Activated B cell treated with CpG ODN at 0.5 μM for 24 hours (primary cell): ENCODE results near the gene FRYL. TPM values are rescaled to one million over a fixed set of nuclear protein-coding genes. Genes with fewer than 3 reads are reported as not detected.

Source experiments
- ATAC-seq: fragments of 200-7000 bp; cut with Tn5 transposase; one replicate; pipeline ENCODE4 v1.10.0; 2021; ENCODE audit warnings: low read depth, mild to moderate bottlenecking, moderate library complexity
- CTCF ChIA-PET: fragments of 350-600 bp; sonication (Branson Sonifier 250); formaldehyde crosslinking; loops from one replicate; lab custom pipeline; 2021; ENCODE audit warnings: antibody characterized with exemption; lab: Charles Lee
- POLR2A ChIA-PET: fragments of 350-600 bp; sonication (Branson Sonifier 250); formaldehyde crosslinking; loops from one replicate; lab custom pipeline; 2021; ENCODE audit warnings: antibody characterized with exemption; lab: Charles Lee
- DNase-seq: peaks from one replicate; pipeline ENCODE4 v3.0.0; 2022
- H3K27ac Mint-ChIP-seq: one replicate; pipeline ENCODE4 v1.8.0; 2020; ENCODE audit warnings: mixed read lengths
- H3K27me3 Mint-ChIP-seq: one replicate; pipeline ENCODE4 v1.8.0; 2021; ENCODE audit warnings: mixed read lengths
- H3K36me3 Mint-ChIP-seq: one replicate; pipeline ENCODE4 v1.8.0; 2021; ENCODE audit warnings: low read depth, mixed read lengths
- H3K4me1 Mint-ChIP-seq: one replicate; pipeline ENCODE4 v1.8.0; 2021; ENCODE audit warnings: mixed read lengths
- H3K4me3 Mint-ChIP-seq: one replicate; pipeline ENCODE4 v1.8.0; 2020; ENCODE audit warnings: mild to moderate bottlenecking, mixed read lengths
- H3K9me3 Mint-ChIP-seq: one replicate; pipeline ENCODE4 v1.8.0; 2020; ENCODE audit warnings: mixed read lengths
- intact Hi-C: fragments of 100-400 bp; cut with micrococcal nuclease; formaldehyde crosslinking; loops from one replicate; pipeline ENCODE4 v1.15.1; 2024
- total RNA-seq: library from RNA; stranded (reverse); gene quantifications from 2 replicates; pipeline ENCODE4 v1.2.3, GENCODE V29; 2022
- TF ChIP-seq, protein P1 (sequence below): fragments of 200-600 bp; IDR thresholded peaks from one replicate; pipeline ENCODE4 v1.8.0; 2022; ENCODE audit warnings: antibody characterized with exemption, mild to moderate bottlenecking

Gene FRYL
- total RNA-seq, 1 donor from 2014 or later: 91.5 TPM

DNA sequence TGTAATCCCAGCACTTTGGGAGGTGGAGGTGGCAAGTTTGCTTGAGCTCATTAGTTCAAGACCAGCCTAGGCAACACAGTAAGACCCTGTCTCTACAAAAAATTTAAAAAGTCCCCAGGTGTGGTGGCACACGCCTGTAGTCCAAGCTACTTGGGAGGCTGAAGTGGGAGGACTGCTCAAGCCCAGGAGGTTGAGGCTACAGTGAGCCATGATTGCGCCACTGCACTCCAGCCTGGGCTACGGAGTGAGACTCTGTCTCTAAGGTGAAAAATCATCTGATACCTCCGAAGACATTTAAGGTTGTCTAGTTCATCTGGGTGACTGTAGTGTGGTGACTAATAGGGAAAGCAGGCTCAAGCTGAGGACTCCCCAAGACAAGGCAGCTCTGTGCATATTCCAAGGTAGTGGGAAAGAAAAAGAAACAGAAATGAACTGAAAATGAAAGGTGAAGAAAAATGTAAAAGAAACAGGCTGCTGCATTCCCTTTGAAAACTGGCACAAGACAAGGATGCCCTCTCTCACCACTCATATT lies 23.3 kb downstream of the FRYL start:
- Mint-ChIP-seq H3K4me3 (no peak overlapping the region), H3K27ac (no peak overlapping the region), H3K36me3 (peaks cover 12% of the 10 kb centered on the region), H3K4me1 (peaks cover 58% of the 10 kb centered on the region), H3K27me3 (no peaks in the 10 kb centered on the region), H3K9me3 (no peaks in the 10 kb centered on the region)
- ChIA-PET POLR2A (no interaction called here), CTCF (no interaction called here)
- ATAC-seq: no peak
- TF ChIP-seq, protein P1, sequence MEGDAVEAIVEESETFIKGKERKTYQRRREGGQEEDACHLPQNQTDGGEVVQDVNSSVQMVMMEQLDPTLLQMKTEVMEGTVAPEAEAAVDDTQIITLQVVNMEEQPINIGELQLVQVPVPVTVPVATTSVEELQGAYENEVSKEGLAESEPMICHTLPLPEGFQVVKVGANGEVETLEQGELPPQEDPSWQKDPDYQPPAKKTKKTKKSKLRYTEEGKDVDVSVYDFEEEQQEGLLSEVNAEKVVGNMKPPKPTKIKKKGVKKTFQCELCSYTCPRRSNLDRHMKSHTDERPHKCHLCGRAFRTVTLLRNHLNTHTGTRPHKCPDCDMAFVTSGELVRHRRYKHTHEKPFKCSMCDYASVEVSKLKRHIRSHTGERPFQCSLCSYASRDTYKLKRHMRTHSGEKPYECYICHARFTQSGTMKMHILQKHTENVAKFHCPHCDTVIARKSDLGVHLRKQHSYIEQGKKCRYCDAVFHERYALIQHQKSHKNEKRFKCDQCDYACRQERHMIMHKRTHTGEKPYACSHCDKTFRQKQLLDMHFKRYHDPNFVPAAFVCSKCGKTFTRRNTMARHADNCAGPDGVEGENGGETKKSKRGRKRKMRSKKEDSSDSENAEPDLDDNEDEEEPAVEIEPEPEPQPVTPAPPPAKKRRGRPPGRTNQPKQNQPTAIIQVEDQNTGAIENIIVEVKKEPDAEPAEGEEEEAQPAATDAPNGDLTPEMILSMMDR: no peak
- no peak for DNase-seq
- intact Hi-C loops: no loop called here

DNA sequence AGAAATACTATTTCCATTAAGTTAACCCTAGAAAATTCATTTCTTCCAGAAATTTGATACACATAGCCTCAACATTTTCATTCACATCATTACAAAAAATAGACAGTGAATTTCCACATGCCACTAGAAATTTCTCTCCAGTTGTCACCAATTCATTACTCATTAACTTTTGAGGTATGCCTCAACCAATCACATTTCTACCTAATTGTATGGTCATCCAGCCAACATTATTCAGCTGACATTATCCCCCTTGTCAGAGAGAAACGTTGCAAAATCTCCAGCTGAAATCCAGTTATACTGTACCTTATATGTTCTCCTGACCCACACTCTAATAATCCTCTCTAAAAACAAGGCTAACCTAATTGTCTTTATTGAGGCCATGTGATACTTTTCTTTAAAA lies 24.8 kb downstream of the FRYL start:
- POLR2A ChIA-PET: no interaction called here

DNA sequence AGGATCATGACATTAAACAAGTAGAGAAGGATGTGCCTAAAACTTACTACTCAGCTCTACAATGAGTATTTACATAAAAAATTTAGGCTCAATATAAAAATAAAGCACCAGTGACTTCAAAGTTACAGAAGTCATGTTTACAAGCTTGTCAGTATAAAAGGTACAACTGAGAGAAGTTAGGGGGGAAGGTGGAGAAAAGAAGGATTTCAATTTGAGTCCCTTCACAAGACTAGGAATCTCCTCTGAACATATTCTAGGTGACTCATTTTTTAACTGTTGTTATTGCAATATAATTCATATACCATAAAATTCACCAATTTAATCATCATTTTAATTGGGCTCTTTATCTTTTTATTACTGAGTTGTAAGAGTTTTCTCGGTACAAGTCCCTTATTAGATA lies 26.9 kb downstream of the FRYL start:
- Mint-ChIP-seq H3K4me3 (no peak overlapping the region), H3K27ac (no peak overlapping the region), H3K36me3 (peaks cover 7% of the 10 kb centered on the region), H3K27me3 (no peaks in the 10 kb centered on the region), H3K9me3 (no peaks in the 10 kb centered on the region), H3K4me1 (peaks cover 77% of the 10 kb centered on the region)
- TF ChIP-seq, protein P1: no peak
- DNase-seq: no peak
- intact Hi-C loops: no loop called here
- ChIA-PET CTCF (no interaction called here), POLR2A (no interaction called here)
- no peak for ATAC-seq

More for the DNA sequence above, 24.8 kb downstream of the FRYL start:
- Mint-ChIP-seq H3K9me3 (no peaks in the 10 kb centered on the region), H3K27me3 (no peaks in the 10 kb centered on the region), H3K36me3 (peaks cover 12% of the 10 kb centered on the region), H3K27ac (no peak overlapping the region), H3K4me1 (peaks cover 68% of the 10 kb centered on the region), H3K4me3 (no peak overlapping the region)
- DNase-seq (no peak), ATAC-seq (no peak)
- CTCF ChIA-PET: no interaction called here
- intact Hi-C loops: no loop called here
- TF ChIP-seq, protein P1: no peak

DNA sequence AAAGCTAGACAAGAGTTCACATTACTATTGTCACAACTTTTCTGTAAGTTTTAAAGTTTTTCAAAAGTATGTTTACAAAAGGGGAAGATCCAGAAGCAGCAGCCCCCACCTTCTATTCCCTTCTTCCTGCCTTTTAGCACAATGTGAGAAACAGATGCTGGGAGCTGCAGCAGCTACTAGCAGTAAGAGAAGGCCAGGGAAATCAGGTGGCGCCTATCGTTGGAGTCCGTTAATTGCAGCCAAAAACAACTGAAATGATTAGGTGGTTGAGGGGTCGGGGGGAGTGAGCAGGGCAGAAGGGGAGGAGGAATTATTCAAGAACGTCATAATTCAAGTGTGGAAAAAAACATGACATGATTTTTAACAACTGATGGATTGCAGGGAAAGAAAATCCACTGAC lies 27.4 kb downstream of the FRYL start:
- no peaks in the 10 kb centered on the region for H3K27me3 Mint-ChIP-seq
- no peak overlapping the region for H3K4me3 Mint-ChIP-seq
- H3K4me1 Mint-ChIP-seq: peaks cover 75% of the 10 kb centered on the region
- no peak overlapping the region for H3K27ac Mint-ChIP-seq
- POLR2A ChIA-PET: no interaction called here
- TF ChIP-seq, protein P1: no peak
- ATAC-seq: no peak
- CTCF ChIA-PET: no interaction called here
- H3K36me3 Mint-ChIP-seq: peaks cover 7% of the 10 kb centered on the region
- no peaks in the 10 kb centered on the region for H3K9me3 Mint-ChIP-seq
- intact Hi-C loops: no loop called here
- DNase-seq: no peak

DNA sequence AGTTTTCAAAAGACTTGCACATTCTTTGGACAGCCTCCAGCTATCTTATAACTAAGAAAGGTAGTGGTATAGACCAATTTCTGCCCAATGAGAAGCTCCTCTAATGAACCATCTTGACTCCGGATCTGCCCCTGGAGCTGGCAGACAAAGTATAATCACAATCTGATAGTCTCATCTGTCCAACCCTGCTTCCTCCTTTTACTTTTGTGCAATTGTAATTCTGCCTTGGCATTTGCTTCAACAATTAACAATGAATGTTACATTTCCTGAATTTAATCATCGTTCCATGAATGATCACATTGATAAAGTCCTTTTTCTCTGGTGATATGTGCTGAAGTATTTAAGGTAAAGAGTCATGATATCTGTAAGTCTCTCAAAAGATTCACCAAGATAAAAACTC lies 27.8 kb downstream of the FRYL start:
- POLR2A ChIA-PET: interaction anchor here (0.8 to 1.2 kb wide), 2 partner anchors 18 to 28 kb away, joined by 3 to 5 read pairs; no protein-coding TSS in a partner anchor
- DNase-seq (no peak), ATAC-seq (no peak)
- Mint-ChIP-seq H3K36me3 (peaks cover 7% of the 10 kb centered on the region), H3K27me3 (no peaks in the 10 kb centered on the region), H3K4me3 (no peak overlapping the region), H3K27ac (no peak overlapping the region), H3K4me1 (peaks cover 75% of the 10 kb centered on the region), H3K9me3 (no peaks in the 10 kb centered on the region)
- TF ChIP-seq, protein P1: no peak
- intact Hi-C loops: no loop called here
- CTCF ChIA-PET: no interaction called here
